ENCODE measurements around the gene ASGR2.
"Not testable (repeated sequence)": the region's sequence is repeated elsewhere in the genome, so short reads cannot be mapped to it uniquely, and the experiment has no call there.

ASGR2 gene

DNA sequence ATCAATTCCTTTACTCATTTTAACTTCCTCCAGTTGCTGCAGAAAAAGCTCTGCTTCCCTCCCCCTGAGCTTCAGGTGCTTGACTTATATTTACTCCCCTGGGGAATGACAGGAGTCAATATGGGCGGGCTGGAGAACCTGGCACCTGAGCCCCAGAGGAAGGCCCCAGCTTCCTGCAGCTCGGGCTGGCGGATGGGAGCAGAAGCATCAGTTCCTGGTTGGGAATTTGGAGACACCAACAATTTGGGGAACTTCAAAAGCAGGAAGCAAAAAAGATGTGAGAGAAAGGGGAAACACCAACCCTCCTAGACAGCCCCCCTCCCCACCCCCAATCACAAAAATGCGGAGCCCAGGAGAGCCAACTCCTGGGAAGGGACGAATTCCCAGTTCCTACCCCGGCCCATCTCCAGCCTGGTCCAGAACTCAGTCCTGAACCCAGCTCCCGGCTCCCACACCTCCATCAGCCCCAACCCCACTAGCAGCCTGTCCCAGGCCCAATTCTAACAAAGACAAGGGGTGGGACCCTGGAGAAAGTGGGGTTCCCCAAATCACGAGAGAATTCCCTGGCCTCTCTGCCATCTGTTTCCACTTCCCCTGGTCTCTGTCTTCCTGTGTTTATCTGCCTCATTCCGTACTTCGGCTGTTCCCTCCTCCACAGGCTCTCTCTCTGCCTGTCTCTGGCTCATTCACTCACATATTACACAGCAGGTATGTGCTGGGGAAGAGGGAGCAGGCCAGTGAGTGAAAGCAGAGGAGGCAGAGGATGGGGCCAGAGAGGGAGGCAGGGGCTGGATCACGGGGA lies 16.2 kb upstream of the ASGR2 start:
- no CpG with 5 or more reads among the region's 11 CpGs for WGBS (ENCODE audit: extremely low coverage, insufficient coverage, low lambda C conversion rate)

DNA sequence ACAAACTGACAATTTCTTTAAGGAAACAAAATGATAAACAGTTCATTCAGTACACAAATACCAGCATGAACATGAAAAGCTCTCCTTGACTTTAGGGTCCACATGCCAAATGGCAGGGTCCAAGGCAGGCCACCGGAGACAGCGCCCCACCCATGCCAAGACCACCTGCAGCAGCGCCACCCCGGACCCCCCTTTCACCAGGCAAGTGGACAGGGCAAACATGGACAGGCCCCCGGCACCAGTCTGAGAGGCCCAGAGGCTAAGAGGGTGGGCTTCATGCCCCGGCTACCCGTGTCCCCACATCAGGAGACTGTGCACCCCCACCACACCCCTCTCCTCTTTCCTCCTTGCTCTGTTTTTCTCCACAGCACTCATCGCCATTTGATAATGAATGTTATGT lies 14.7 kb upstream of the ASGR2 start:
- Histone ChIP-seq H2BK15ac (replicated peaks; ENCODE audit: low read depth) (no peak overlapping the region), H4K8ac (ENCODE audit: low read depth, low read length) (no peak overlapping the region), H3K56ac (ENCODE audit: low read length) (no peak overlapping the region), H2AK5ac (ENCODE audit: low read length) (no peak overlapping the region), H3K79me1 (ENCODE audit: low read length) (no peaks in the 10 kb centered on the region), H3K79me2 (ENCODE audit: control insufficient read depth, insufficient read depth, low read length) (no peaks in the 10 kb centered on the region), H2BK5ac (ENCODE audit: low read length) (no peak overlapping the region), H3K18ac (ENCODE audit: low read length) (no peak overlapping the region), H3K4me2 (ENCODE audit: low read length) (no peak overlapping the region), H2BK120ac (ENCODE audit: low read depth, low read length) (no peak overlapping the region), H3K36me3 (ENCODE audit: control insufficient read depth, insufficient read depth, low read length) (no peaks in the 10 kb centered on the region), H3K23ac (ENCODE audit: low read length) (no peak overlapping the region), H3K27me3 (ENCODE audit: insufficient read depth, low read length, poor library complexity) (no peaks in the 10 kb centered on the region), H3K4ac (ENCODE audit: low read depth, low read length) (no peak overlapping the region), H3K4me3 (ENCODE audit: low read length) (no peak overlapping the region), H3K9ac (ENCODE audit: low read length) (no peak overlapping the region), H4K5ac (ENCODE audit: low read length) (no peak overlapping the region), H3K4me1 (ENCODE audit: control insufficient read depth, low read depth, low read length) (peaks cover 6% of the 10 kb centered on the region), H3K27ac (ENCODE audit: low read depth, low read length) (no peak overlapping the region)
- no CpG with 5 or more reads among the region's 8 CpGs for WGBS (ENCODE audit: extremely low coverage, insufficient coverage, low lambda C conversion rate)
- DNase-seq, result no peak

More for the DNA sequence above, 16.2 kb upstream of the ASGR2 start:
- Histone ChIP-seq H3K9ac (ENCODE audit: low read length) (no peak overlapping the region), H2BK120ac (ENCODE audit: low read depth, low read length) (peak overlapping the region; percentile 0), H2BK5ac (ENCODE audit: low read length) (peak overlapping the region; percentile 12), H3K79me1 (ENCODE audit: low read length) (no peaks in the 10 kb centered on the region), H2BK15ac (replicated peaks; ENCODE audit: low read depth) (no peak overlapping the region), H4K5ac (ENCODE audit: low read length) (no peak overlapping the region), H3K18ac (ENCODE audit: low read length) (peak overlapping the region; percentile 10), H3K4ac (ENCODE audit: low read depth, low read length) (no peak overlapping the region), H3K27ac (ENCODE audit: low read depth, low read length) (peak overlapping the region; percentile 6), H2AK5ac (ENCODE audit: low read length) (no peak overlapping the region), H3K4me2 (ENCODE audit: low read length) (no peak overlapping the region), H3K4me1 (ENCODE audit: control insufficient read depth, low read depth, low read length) (peaks cover 6% of the 10 kb centered on the region), H3K23ac (ENCODE audit: low read length) (no peak overlapping the region), H3K27me3 (ENCODE audit: insufficient read depth, low read length, poor library complexity) (no peaks in the 10 kb centered on the region), H3K4me3 (ENCODE audit: low read length) (no peak overlapping the region), H4K8ac (ENCODE audit: low read depth, low read length) (no peak overlapping the region), H3K56ac (ENCODE audit: low read length) (peak overlapping the region; percentile 57), H3K79me2 (ENCODE audit: control insufficient read depth, insufficient read depth, low read length) (no peaks in the 10 kb centered on the region), H3K36me3 (ENCODE audit: control insufficient read depth, insufficient read depth, low read length) (no peaks in the 10 kb centered on the region)
- DNase-seq, result peak; percentile 49

DNA sequence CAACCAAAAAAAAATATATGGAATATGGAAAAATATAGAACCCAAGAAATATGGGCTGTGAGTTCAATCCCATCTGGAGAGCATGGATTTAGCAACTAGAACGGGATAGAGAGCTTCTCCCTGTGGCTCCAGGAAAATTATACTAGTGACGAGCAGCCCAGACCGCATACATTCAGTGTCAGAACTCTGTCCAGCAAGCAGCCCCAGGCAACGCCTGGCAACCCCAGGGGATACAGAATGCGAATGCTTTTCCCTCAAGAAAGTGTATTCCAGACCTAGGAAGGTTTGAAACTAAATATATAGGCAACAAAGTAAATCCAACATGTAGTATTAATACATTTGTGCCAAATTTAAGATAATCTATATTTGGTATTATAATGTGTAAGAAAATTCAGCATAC lies 13.5 kb upstream of the ASGR2 start:
- Histone ChIP-seq H2BK5ac (ENCODE audit: low read length) (no peak overlapping the region), H3K27me3 (ENCODE audit: insufficient read depth, low read length, poor library complexity) (no peaks in the 10 kb centered on the region), H3K27ac (ENCODE audit: low read depth, low read length) (no peak overlapping the region), H3K4me2 (ENCODE audit: low read length) (no peak overlapping the region), H4K5ac (ENCODE audit: low read length) (no peak overlapping the region), H4K8ac (ENCODE audit: low read depth, low read length) (no peak overlapping the region), H3K4me1 (ENCODE audit: control insufficient read depth, low read depth, low read length) (peaks cover 6% of the 10 kb centered on the region), H3K18ac (ENCODE audit: low read length) (no peak overlapping the region), H2BK120ac (ENCODE audit: low read depth, low read length) (no peak overlapping the region), H3K36me3 (ENCODE audit: control insufficient read depth, insufficient read depth, low read length) (no peaks in the 10 kb centered on the region), H3K4ac (ENCODE audit: low read depth, low read length) (no peak overlapping the region), H3K9ac (ENCODE audit: low read length) (no peak overlapping the region), H3K23ac (ENCODE audit: low read length) (no peak overlapping the region), H3K56ac (ENCODE audit: low read length) (no peak overlapping the region), H3K4me3 (ENCODE audit: low read length) (no peak overlapping the region), H3K79me1 (ENCODE audit: low read length) (no peaks in the 10 kb centered on the region), H2AK5ac (ENCODE audit: low read length) (no peak overlapping the region), H2BK15ac (replicated peaks; ENCODE audit: low read depth) (no peak overlapping the region), H3K79me2 (ENCODE audit: control insufficient read depth, insufficient read depth, low read length) (no peaks in the 10 kb centered on the region)
- no CpG with 5 or more reads among the region's 5 CpGs for WGBS (ENCODE audit: extremely low coverage, insufficient coverage, low lambda C conversion rate)
- DNase-seq, result no peak

DNA sequence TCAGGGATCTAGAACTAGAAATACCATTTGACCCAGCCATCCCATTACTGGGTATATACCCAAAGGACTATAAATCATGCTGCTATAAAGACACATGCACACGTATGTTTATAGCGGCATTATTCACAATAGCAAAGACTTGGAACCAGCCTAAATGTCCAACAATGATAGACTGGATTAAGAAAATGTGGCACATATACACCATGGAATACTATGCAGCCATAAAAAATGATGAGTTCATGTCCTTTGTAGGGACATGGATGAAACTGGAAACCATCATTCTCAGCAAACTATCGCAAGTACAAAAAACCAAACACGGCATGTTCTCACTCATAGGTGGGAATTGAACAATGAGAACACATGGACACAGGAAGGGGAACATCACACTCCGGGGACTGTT lies 12.9 kb upstream of the ASGR2 start:
- H4K5ac ChIP-seq (ENCODE audit: low read length); H3K4ac ChIP-seq (ENCODE audit: low read depth, low read length); H3K18ac ChIP-seq (ENCODE audit: low read length); H2BK120ac ChIP-seq (ENCODE audit: low read depth, low read length); H3K27ac ChIP-seq (ENCODE audit: low read depth, low read length); H3K79me2 ChIP-seq (ENCODE audit: control insufficient read depth, insufficient read depth, low read length); H3K27me3 ChIP-seq (ENCODE audit: insufficient read depth, low read length, poor library complexity); H2BK5ac ChIP-seq (ENCODE audit: low read length); H2AK5ac ChIP-seq (ENCODE audit: low read length); H3K4me3 ChIP-seq (ENCODE audit: low read length); H3K23ac ChIP-seq (ENCODE audit: low read length); H4K8ac ChIP-seq (ENCODE audit: low read depth, low read length); H3K4me2 ChIP-seq (ENCODE audit: low read length); DNase-seq; H3K9ac ChIP-seq (ENCODE audit: low read length); H2BK15ac ChIP-seq (replicated peaks; ENCODE audit: low read depth); H3K36me3 ChIP-seq (ENCODE audit: control insufficient read depth, insufficient read depth, low read length); H3K79me1 ChIP-seq (ENCODE audit: low read length); H3K4me1 ChIP-seq (ENCODE audit: control insufficient read depth, low read depth, low read length); H3K56ac ChIP-seq (ENCODE audit: low read length): not testable (repeated sequence)
- WGBS (ENCODE audit: extremely low coverage, insufficient coverage, low lambda C conversion rate), result no CpG with 5 or more reads among the region's 5 CpGs

DNA sequence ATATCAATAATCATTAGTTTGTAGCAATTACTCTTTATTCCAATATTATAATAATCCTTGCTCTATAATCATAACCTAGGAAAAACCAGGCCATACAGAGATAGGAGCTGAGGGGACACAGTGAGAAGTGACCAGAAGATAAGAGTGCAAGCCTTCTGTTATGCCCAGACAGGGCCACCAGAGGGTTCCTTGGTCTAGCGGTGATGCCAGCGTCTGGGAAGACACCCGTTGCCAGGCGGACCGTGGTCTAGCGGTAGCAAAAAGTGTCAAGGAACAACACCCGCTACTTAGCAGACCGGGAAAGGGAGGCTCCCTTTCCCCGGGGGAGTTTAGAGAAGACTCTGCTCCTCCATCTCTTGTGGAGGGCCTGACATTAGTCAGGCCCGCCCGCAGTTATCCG lies 11.8 kb upstream of the ASGR2 start:
- H2BK120ac ChIP-seq (ENCODE audit: low read depth, low read length); DNase-seq; H3K23ac ChIP-seq (ENCODE audit: low read length); H4K8ac ChIP-seq (ENCODE audit: low read depth, low read length); H4K5ac ChIP-seq (ENCODE audit: low read length); H2AK5ac ChIP-seq (ENCODE audit: low read length); H3K4me1 ChIP-seq (ENCODE audit: control insufficient read depth, low read depth, low read length); H2BK5ac ChIP-seq (ENCODE audit: low read length); H3K4me3 ChIP-seq (ENCODE audit: low read length); H3K9ac ChIP-seq (ENCODE audit: low read length); H3K79me1 ChIP-seq (ENCODE audit: low read length); H3K27ac ChIP-seq (ENCODE audit: low read depth, low read length); H3K27me3 ChIP-seq (ENCODE audit: insufficient read depth, low read length, poor library complexity); H3K79me2 ChIP-seq (ENCODE audit: control insufficient read depth, insufficient read depth, low read length); H3K4me2 ChIP-seq (ENCODE audit: low read length); H3K4ac ChIP-seq (ENCODE audit: low read depth, low read length); H3K18ac ChIP-seq (ENCODE audit: low read length); H3K56ac ChIP-seq (ENCODE audit: low read length); H3K36me3 ChIP-seq (ENCODE audit: control insufficient read depth, insufficient read depth, low read length); H2BK15ac ChIP-seq (replicated peaks; ENCODE audit: low read depth): not testable (repeated sequence)
- WGBS (ENCODE audit: extremely low coverage, insufficient coverage, low lambda C conversion rate), result no CpG with 5 or more reads among the region's 12 CpGs

DNA sequence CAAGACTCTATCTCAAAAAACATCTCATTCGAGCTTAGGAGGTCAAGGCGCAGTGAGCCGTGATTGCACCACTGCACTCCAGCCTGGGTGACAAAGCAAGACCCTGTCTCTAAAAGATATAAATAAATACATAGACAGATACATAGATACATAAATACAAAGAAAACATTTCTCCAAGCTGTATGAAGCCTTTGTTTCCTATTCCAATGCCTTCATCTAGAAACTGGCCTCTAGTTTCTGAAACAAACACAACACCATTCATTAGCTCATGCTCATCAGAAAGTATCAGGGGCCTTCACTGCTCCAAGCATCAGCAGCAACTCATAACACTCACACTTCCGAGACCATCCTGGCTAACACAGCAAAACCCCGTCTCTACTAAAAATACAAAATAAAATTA lies 10.3 kb upstream of the ASGR2 start:
- Histone ChIP-seq H2AK5ac (ENCODE audit: low read length) (no peak overlapping the region), H2BK5ac (ENCODE audit: low read length) (no peak overlapping the region), H3K27me3 (ENCODE audit: insufficient read depth, low read length, poor library complexity) (no peaks in the 10 kb centered on the region), H3K79me2 (ENCODE audit: control insufficient read depth, insufficient read depth, low read length) (no peaks in the 10 kb centered on the region), H4K8ac (ENCODE audit: low read depth, low read length) (no peak overlapping the region), H2BK120ac (ENCODE audit: low read depth, low read length) (no peak overlapping the region), H3K18ac (ENCODE audit: low read length) (no peak overlapping the region), H3K9ac (ENCODE audit: low read length) (no peak overlapping the region), H3K4ac (ENCODE audit: low read depth, low read length) (no peak overlapping the region), H3K79me1 (ENCODE audit: low read length) (no peaks in the 10 kb centered on the region), H3K36me3 (ENCODE audit: control insufficient read depth, insufficient read depth, low read length) (no peaks in the 10 kb centered on the region), H3K27ac (ENCODE audit: low read depth, low read length) (no peak overlapping the region), H2BK15ac (replicated peaks; ENCODE audit: low read depth) (no peak overlapping the region), H4K5ac (ENCODE audit: low read length) (no peak overlapping the region), H3K23ac (ENCODE audit: low read length) (no peak overlapping the region), H3K56ac (ENCODE audit: low read length) (no peak overlapping the region), H3K4me1 (ENCODE audit: control insufficient read depth, low read depth, low read length) (peaks cover 2% of the 10 kb centered on the region), H3K4me3 (ENCODE audit: low read length) (no peak overlapping the region), H3K4me2 (ENCODE audit: low read length) (no peak overlapping the region)
- no CpG with 5 or more reads among the region's 5 CpGs for WGBS (ENCODE audit: extremely low coverage, insufficient coverage, low lambda C conversion rate)
- DNase-seq, result no peak
